ENCODE results near the gene OR6J1. TPM values are rescaled to one million over a fixed set of nuclear protein-coding genes. Genes with fewer than 3 reads are reported as not detected.

OR6J1 gene
- total and polyA plus RNA-seq, 2 experiments from 2014 or later, result not detected

- no peak for TF ChIP-seq CTCF (IDR thresholded peaks at IDR 0.05; ENCODE audit: low read depth, low read length)
- DNase-seq (ENCODE audit: low read depth in 1 of 2, low spot score in 1 of 2), result peak in 1 of 2 donors; percentile 53
- Histone ChIP-seq H3K36me3 (no peaks in the 10 kb centered on the region), H3K9me3 (ENCODE audit: low read depth) (no peaks in the 10 kb centered on the region), H3K4me1 (ENCODE audit: low read depth) (no peaks in the 10 kb centered on the region), H3K27ac (no peak overlapping the region), H3K4me3 (no peak overlapping the region), H3K27me3 (no peaks in the 10 kb centered on the region)
Measured at GRCh38 chr14:22666203-22666893, 22.2 kb upstream of the OR6J1 start.

- no peak overlapping the region for H3K27ac ChIP-seq
- no peaks in the 10 kb centered on the region for H3K4me1 ChIP-seq (ENCODE audit: low read depth)
- no peaks in the 10 kb centered on the region for H3K9me3 ChIP-seq (ENCODE audit: low read depth)
- H3K4me3 ChIP-seq, result no peak overlapping the region
- H3K27me3 ChIP-seq, result no peaks in the 10 kb centered on the region
- no peak for DNase-seq (ENCODE audit: low read depth in 1 of 2, low spot score in 1 of 2)
- no peaks in the 10 kb centered on the region for H3K36me3 ChIP-seq
- no peak for TF ChIP-seq CTCF (IDR thresholded peaks at IDR 0.05; ENCODE audit: low read depth, low read length)
Measured at GRCh38 chr14:22664261-22664660, 20.1 kb upstream of the OR6J1 start.

- no peak overlapping the region for H3K4me3 ChIP-seq
- no peak overlapping the region for H3K27ac ChIP-seq
- no peak for TF ChIP-seq CTCF (IDR thresholded peaks at IDR 0.05; ENCODE audit: low read depth, low read length)
Measured at GRCh38 chr14:22660654-22661053, 16.5 kb upstream of the OR6J1 start.

GRCh38 chr14:22658946-22659345 lies 14.8 kb upstream of the OR6J1 start:
- Histone ChIP-seq H3K27me3 (no peaks in the 10 kb centered on the region), H3K27ac (no peak overlapping the region), H3K36me3 (no peaks in the 10 kb centered on the region), H3K4me1 (ENCODE audit: low read depth) (no peaks in the 10 kb centered on the region), H3K9me3 (ENCODE audit: low read depth) (no peaks in the 10 kb centered on the region), H3K4me3 (no peak overlapping the region)
- no peak for DNase-seq (ENCODE audit: low read depth in 1 of 2, low spot score in 1 of 2)
- no peak for TF ChIP-seq CTCF (IDR thresholded peaks at IDR 0.05; ENCODE audit: low read depth, low read length)

More at GRCh38 chr14:22660654-22661053, 16.5 kb upstream of the OR6J1 start:
- no peaks in the 10 kb centered on the region for H3K36me3 ChIP-seq
- no peaks in the 10 kb centered on the region for H3K9me3 ChIP-seq (ENCODE audit: low read depth)
- no peak for DNase-seq (ENCODE audit: low read depth in 1 of 2, low spot score in 1 of 2)
- H3K4me1 ChIP-seq (ENCODE audit: low read depth), result no peaks in the 10 kb centered on the region
- H3K27me3 ChIP-seq, result no peaks in the 10 kb centered on the region

- H3K27me3 ChIP-seq, result no peaks in the 10 kb centered on the region
- no peaks in the 10 kb centered on the region for H3K4me1 ChIP-seq (ENCODE audit: low read depth)
- H3K27ac ChIP-seq, result no peak overlapping the region
- no peak overlapping the region for H3K4me3 ChIP-seq
- no peaks in the 10 kb centered on the region for H3K36me3 ChIP-seq
- DNase-seq (ENCODE audit: low read depth in 1 of 2, low spot score in 1 of 2), result peak in 1 of 2 donors; percentile 75
- peak; percentile 63 for TF ChIP-seq CTCF (IDR thresholded peaks at IDR 0.05; ENCODE audit: low read depth, low read length)
- H3K9me3 ChIP-seq (ENCODE audit: low read depth), result no peaks in the 10 kb centered on the region
Measured at GRCh38 chr14:22657861-22658260, 13.7 kb upstream of the OR6J1 start.

All from cardiac muscle cell (in vitro differentiated cells and primary cell).